Esophagus muscularis mucosa (tissue), 4 donors: ENCODE results near the gene KIAA1755. TPM values are rescaled to one million over a fixed set of nuclear protein-coding genes. Genes with fewer than 3 reads are reported as not detected.
"Not testable (repeated sequence)": the region's sequence is repeated elsewhere in the genome, so short reads cannot be mapped to it uniquely, and the experiment has no call there.

Experiments
- DNase-seq: peaks from one replicate; pipeline ENCODE4 v3.0.0-alpha.2; 2017; ENCODE audit errors: extremely low spot score
- H3K27ac ChIP-seq, 4 donors: fragments of 200-600 bp; sonication (generic); replicated peaks in 1 of 4; 1 replicate in 3 of 4; 2 replicates in 1 of 4; pipeline ENCODE4 v1.5.1; 2016 to 2019; ENCODE audit warnings: mild to moderate bottlenecking in 1 of 4
- H3K27me3 ChIP-seq, 4 donors: fragments of 200-600 bp; sonication (generic); one replicate each; pipeline versions ENCODE4 v1.5.1 to v1.6.0; 2016 to 2019
- H3K36me3 ChIP-seq, 4 donors: fragments of 200-600 bp; sonication (generic); one replicate each; pipeline ENCODE4 v1.5.1; 2016 to 2019
- H3K4me1 ChIP-seq, 4 donors: fragments of 200-600 bp; sonication (generic); one replicate each; pipeline ENCODE4 v1.5.1; 2016 to 2019
- H3K4me3 ChIP-seq, 4 donors: fragments of 200-600 bp; sonication (generic); 1 replicate in 2 of 4; 2 replicates in 2 of 4; pipeline ENCODE4 v1.5.1; 2016 to 2019; ENCODE audit warnings: mild to moderate bottlenecking in 4 of 4, moderate library complexity in 1 of 4
- H3K9me3 ChIP-seq, 4 donors: fragments of 200-600 bp; sonication (generic); 1 replicate in 3 of 4; 2 replicates in 1 of 4; pipeline ENCODE4 v1.5.1; 2016 to 2019
- CTCF ChIP-seq, 3 experiments: fragments of 200-600 bp in 2 of 3; fragments of 450-650 bp in 1 of 3; sonication (generic) in 2 of 3; IDR thresholded peaks; one replicate each; pipeline ENCODE4 v1.5.1; 2017 to 2019; ENCODE audit warnings: antibody characterized with exemption in 3 of 3, mild to moderate bottlenecking in 2 of 3, moderate library complexity in 1 of 3
- EP300 ChIP-seq: sonication (generic); formaldehyde crosslinking; IDR thresholded peaks from one replicate; pipeline ENCODE4 v1.6.1; 2017; ENCODE audit warnings: antibody characterized with exemption
- POLR2A ChIP-seq: fragments of 450-650 bp; IDR thresholded peaks from one replicate; pipeline ENCODE4 v1.6.1; 2017; ENCODE audit warnings: antibody characterized with exemption, moderate library complexity, mild to moderate bottlenecking, low read depth
- POLR2AphosphoS5 ChIP-seq, 2 donors: sonication (generic); formaldehyde crosslinking; IDR thresholded peaks; one replicate each; pipeline ENCODE4 v1.6.1; 2017; ENCODE audit warnings: antibody characterized with exemption in 2 of 2
- WGBS: methylation state at CpG from one replicate; pipeline ENCODE4 v1.1.5; 2018; 5-methylcytosine and 5-hydroxymethylcytosine counted together
- intact Hi-C: fragments of 100-400 bp; cut with DNase I; formaldehyde crosslinking; loops from one replicate; pipeline ENCODE4 v1.15.1; 2023
- total RNA-seq, 4 donors: library from RNA; depleted of rRNA; stranded (reverse); fragments of >200 nt; gene quantifications; one replicate each; pipeline versions ENCODE4 v1.1.0 to v1.2.1, GENCODE V29; 2016

The KIAA1755 gene
- total RNA-seq, 4 donors from 2014 or later = 7.3 to 13.3 (median 8.5) TPM

- 72% methylated on average over 6 of the region's 6 CpGs for WGBS
- Histone ChIP-seq H3K36me3 (no peaks in the 10 kb centered on the region), H3K4me3 (no peak overlapping the region), H3K27me3 (no peaks in the 10 kb centered on the region), H3K9me3 (no peaks in the 10 kb centered on the region), H3K4me1 (peaks cover 2 to 94% (median 75%) of the 10 kb centered on the region in 4 donors), H3K27ac (no peak overlapping the region)
- intact Hi-C loops = no loop called here
- TF ChIP-seq CTCF (IDR thresholded peaks at IDR 0.05) (no peak), POLR2AphosphoS5 (IDR thresholded peaks at IDR 0.05) (no peak), POLR2A (no peak), EP300 (no peak)
- DNase-seq = no peak
Observed at GRCh38 chr20:38250609-38251008, 9.9 kb downstream of the KIAA1755 start.

GRCh38 chr20:38249536-38250310 lies 10.8 kb downstream of the KIAA1755 start:
- TF ChIP-seq POLR2AphosphoS5 (IDR thresholded peaks at IDR 0.05) = no peak
- no peak for TF ChIP-seq CTCF (IDR thresholded peaks at IDR 0.05)
- TF ChIP-seq POLR2A = no peak
- no peak for TF ChIP-seq EP300
- WGBS = 82% methylated on average over 8 of the region's 9 CpGs
- Histone ChIP-seq H3K4me3 (no peak overlapping the region), H3K27me3 (no peaks in the 10 kb centered on the region), H3K36me3 (no peaks in the 10 kb centered on the region), H3K27ac (peak overlapping the region; percentile 20 to 86 (median 67)), H3K9me3 (no peaks in the 10 kb centered on the region), H3K4me1 (peaks cover 2 to 94% (median 75%) of the 10 kb centered on the region in 4 donors)
- no peak for DNase-seq
- intact Hi-C loops = no loop called here

- 72% methylated on average over 8 of the region's 8 CpGs for WGBS
- intact Hi-C loops = no loop called here
- Histone ChIP-seq H3K27ac (peak overlapping the region; percentile 72 to 86 (median 82)), H3K4me1 (peaks cover 2 to 84% (median 67%) of the 10 kb centered on the region in 4 donors), H3K36me3 (no peaks in the 10 kb centered on the region), H3K9me3 (peaks cover 0 to 4% (median under 1%) of the 10 kb centered on the region in 4 donors), H3K4me3 (no peak overlapping the region), H3K27me3 (no peaks in the 10 kb centered on the region)
- DNase-seq = no peak
- TF ChIP-seq CTCF (IDR thresholded peaks at IDR 0.05) (no peak), EP300 (no peak), POLR2AphosphoS5 (IDR thresholded peaks at IDR 0.05) (no peak), POLR2A (no peak)
Observed at GRCh38 chr20:38248133-38248532, 12.4 kb downstream of the KIAA1755 start.

- H3K9me3 ChIP-seq, H3K4me3 ChIP-seq, intact Hi-C loops, H3K27me3 ChIP-seq, DNase-seq, H3K36me3 ChIP-seq: not testable (repeated sequence)
- Histone ChIP-seq H3K27ac (peak overlapping the region; percentile 72 to 86 (median 82)), H3K4me1 (peaks cover 2 to 80% (median 63%) of the 10 kb centered on the region in 4 donors)
- 87% methylated on average over 4 of the region's 4 CpGs for WGBS
Observed at GRCh38 chr20:38247725-38248124, 12.8 kb downstream of the KIAA1755 start.

GRCh38 chr20:38247166-38247509 lies 13.4 kb downstream of the KIAA1755 start:
- Histone ChIP-seq H3K27ac (peak overlapping the region; percentile 72 to 86 (median 82)), H3K27me3 (no peaks in the 10 kb centered on the region), H3K4me1 (peaks cover 2 to 74% (median 57%) of the 10 kb centered on the region in 4 donors), H3K9me3 (peaks cover 0 to 14% (median 10%) of the 10 kb centered on the region in 4 donors), H3K36me3 (no peaks in the 10 kb centered on the region), H3K4me3 (no peak overlapping the region)
- TF ChIP-seq POLR2AphosphoS5 (IDR thresholded peaks at IDR 0.05) (no peak), CTCF (IDR thresholded peaks at IDR 0.05) (no peak), EP300 (no peak), POLR2A (no peak)
- no peak for DNase-seq
- intact Hi-C loops = no loop called here
- WGBS = 77% methylated on average over 7 of the region's 7 CpGs
